ENCODE data around the gene MVB12B.

DNA sequence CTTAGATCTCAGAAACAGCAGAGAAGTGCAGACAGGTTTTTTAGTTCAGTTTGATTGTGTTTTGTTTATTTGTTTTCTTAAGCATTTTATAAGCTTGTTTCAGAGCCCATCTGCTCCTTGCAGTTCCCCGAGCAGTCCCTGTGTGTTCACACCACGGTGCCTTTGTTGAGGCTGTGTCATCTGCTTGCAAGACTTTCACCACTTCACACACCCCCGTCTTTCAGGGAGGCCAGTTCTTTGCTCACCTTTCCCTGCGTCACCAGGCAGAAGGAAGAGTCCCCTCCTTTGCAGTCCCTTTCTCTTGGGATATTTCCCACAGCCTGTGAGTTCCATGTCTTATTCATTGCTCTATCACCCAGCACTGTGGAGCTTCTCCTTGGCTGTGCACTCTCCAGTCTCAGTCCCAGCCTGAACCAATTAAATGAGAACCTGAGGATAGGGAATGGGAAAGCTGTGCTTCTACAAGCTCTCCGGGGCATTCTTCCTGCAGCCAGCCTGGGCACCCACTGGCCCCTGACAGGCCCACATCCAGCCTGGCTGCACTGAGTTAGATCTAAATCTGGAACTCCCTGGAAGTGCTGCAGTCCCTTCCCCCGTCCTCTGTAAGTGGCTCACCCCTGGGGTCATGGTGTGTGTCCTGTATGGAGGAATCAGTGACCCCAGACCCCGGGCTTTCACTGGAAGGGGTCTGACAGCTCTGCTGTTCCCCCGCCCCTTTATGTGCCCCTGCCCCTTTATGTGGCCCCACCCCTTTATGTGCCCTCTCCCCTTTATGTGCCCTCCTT, 5.5 kb downstream of the MVB12B start:
- TF ChIP-seq, protein P1, sequence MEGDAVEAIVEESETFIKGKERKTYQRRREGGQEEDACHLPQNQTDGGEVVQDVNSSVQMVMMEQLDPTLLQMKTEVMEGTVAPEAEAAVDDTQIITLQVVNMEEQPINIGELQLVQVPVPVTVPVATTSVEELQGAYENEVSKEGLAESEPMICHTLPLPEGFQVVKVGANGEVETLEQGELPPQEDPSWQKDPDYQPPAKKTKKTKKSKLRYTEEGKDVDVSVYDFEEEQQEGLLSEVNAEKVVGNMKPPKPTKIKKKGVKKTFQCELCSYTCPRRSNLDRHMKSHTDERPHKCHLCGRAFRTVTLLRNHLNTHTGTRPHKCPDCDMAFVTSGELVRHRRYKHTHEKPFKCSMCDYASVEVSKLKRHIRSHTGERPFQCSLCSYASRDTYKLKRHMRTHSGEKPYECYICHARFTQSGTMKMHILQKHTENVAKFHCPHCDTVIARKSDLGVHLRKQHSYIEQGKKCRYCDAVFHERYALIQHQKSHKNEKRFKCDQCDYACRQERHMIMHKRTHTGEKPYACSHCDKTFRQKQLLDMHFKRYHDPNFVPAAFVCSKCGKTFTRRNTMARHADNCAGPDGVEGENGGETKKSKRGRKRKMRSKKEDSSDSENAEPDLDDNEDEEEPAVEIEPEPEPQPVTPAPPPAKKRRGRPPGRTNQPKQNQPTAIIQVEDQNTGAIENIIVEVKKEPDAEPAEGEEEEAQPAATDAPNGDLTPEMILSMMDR (conservative IDR thresholded peaks at IDR 0.05; ENCODE audit: low read length): no peak
- TF ChIP-seq EZH2phosphoT487 (IDR thresholded peaks at IDR 0.05; ENCODE audit: borderline replicate concordance): no peak

Measured in Loucy (cell line).